K562 (cell line): ENCODE data around the gene RAMAC. TPM values are rescaled to one million over a fixed set of nuclear protein-coding genes. Genes with fewer than 3 reads are reported as not detected.

Experiments
- CHAMP1 ChIP-seq: fragments of 450-650 bp; IDR thresholded peaks from 2 replicates; pipeline ENCODE4 v1.6.1; 2016; ENCODE audit warnings: mild to moderate bottlenecking
- E2F3 ChIP-seq: fragments of 250-450 bp; sonication (Bioruptor Pico); IDR thresholded peaks from 2 replicates; pipeline ENCODE4 v1.4.0; 2020; ENCODE audit warnings: mild to moderate bottlenecking
- HDAC3 ChIP-seq: fragments of 450-650 bp; IDR thresholded peaks from 2 replicates; pipeline ENCODE4 v1.6.1; 2018; ENCODE audit warnings: borderline replicate concordance, mild to moderate bottlenecking, moderate library complexity; ENCODE audit not compliant: partially characterized antibody
- HDAC8 ChIP-seq: fragments of 450-650 bp; IDR thresholded peaks from 2 replicates; pipeline ENCODE4 v1.6.1; 2016; ENCODE audit warnings: mild to moderate bottlenecking, missing genetic modification characterization, moderate library complexity, missing compliant biosample characterization
- LCOR ChIP-seq: sonication (generic); formaldehyde crosslinking; IDR thresholded peaks from 2 replicates; pipeline ENCODE4 v1.8.0; 2022; ENCODE audit warnings: mild to moderate bottlenecking, missing genetic modification reagents
- RBM34 ChIP-seq: fragments of 200-400 bp; formaldehyde crosslinking; IDR thresholded peaks from 2 replicates; pipeline ENCODE4 v1.6.1; 2018; ENCODE audit warnings: low read length, borderline replicate concordance; ENCODE audit not compliant: insufficient read depth
- REST ChIP-seq, 2 experiments: fragments of 450-650 bp; formaldehyde crosslinking in 1 of 2; IDR thresholded peaks; 2 replicates each; pipeline versions ENCODE4 v1.4.0 to v1.6.1; 2014 to 2020; ENCODE audit warnings: mild to moderate bottlenecking in 2 of 2, borderline replicate concordance in 1 of 2, low read depth in 1 of 2
- SIN3A ChIP-seq, 2 experiments: fragments of 150-350 bp in 1 of 2; IDR thresholded peaks; 2 replicates each; pipeline ENCODE4 v1.6.1; 2011 to 2016; ENCODE audit warnings: borderline replicate concordance in 2 of 2, low read depth in 2 of 2, low read length in 2 of 2, mild to moderate bottlenecking in 2 of 2, moderate library complexity in 2 of 2; ENCODE audit not compliant: control insufficient read depth in 1 of 2
- SMARCA5 ChIP-seq: fragments of 450-650 bp; IDR thresholded peaks from 2 replicates; pipeline ENCODE4 v1.6.1; 2016
- ZBTB49 ChIP-seq: sonication (generic); formaldehyde crosslinking; IDR thresholded peaks from 2 replicates; pipeline ENCODE4 v1.8.0; 2022; ENCODE audit warnings: missing genetic modification reagents, mild to moderate bottlenecking, borderline replicate concordance
- ZNF766 ChIP-seq: fragments of 200-800 bp; sonication (Bioruptor generic); conservative IDR thresholded peaks from 2 replicates; pipeline ENCODE4 v1.6.1; 2016; ENCODE audit warnings: missing genetic modification characterization, missing compliant biosample characterization
- ZNF778 ChIP-seq: fragments of 450-650 bp; formaldehyde crosslinking; IDR thresholded peaks from 2 replicates; pipeline ENCODE4 v1.4.0; 2020; ENCODE audit warnings: mild to moderate bottlenecking, moderate library complexity
- polyA plus RNA-seq, 8 experiments: library from polyadenylated mRNA; depleted of rRNA in 4 of 8; stranded (reverse) in 5 of 8; unstranded in 3 of 8; fragments of >200 nt; fragmentation: Nextera tagmentation in 2 of 8; fragmentation: Illumina TruSeq in 1 of 8; extraction: Ambion mirVana in 2 of 8; extraction: Trizol in 1 of 8; gene quantifications; 2 replicates each; pipeline versions ENCODE4 v1.2.1 to v1.2.3, GENCODE V29; 2011 to 2014; ENCODE audit warnings: inconsistent platforms in 1 of 8, missing spikeins in 1 of 8
- total RNA-seq, 7 experiments: library from RNA; depleted of rRNA in 6 of 7; stranded (reverse); fragments of >200 nt in 6 of 7; fragmentation: Illumina TruSeq in 2 of 7; extraction: Trizol in 2 of 7; gene quantifications; 2 replicates each; pipeline versions ENCODE4 v1.2.1 to v1.2.3, GENCODE V29; 2011 to 2021; ENCODE audit warnings: low replicate concordance in 1 of 7

Gene RAMAC
- total and polyA plus RNA-seq, 9 of the 15 experiments (the other 6 are each of a cell fraction or from before 2014, with no cell fraction given): 26.9 to 108 (median 38.4) TPM

GRCh38 chr15:82985688-82986441 is at the start of gene RAMAC (continued):
- no peak for TF ChIP-seq ZNF766 (CRISPR knock-in tag)
- no peak for TF ChIP-seq ZNF778 (CRISPR knock-in tag)
- no peak for TF ChIP-seq RBM34
- TF ChIP-seq REST (IDR thresholded peaks at IDR 0.05; ENCODE audit: borderline replicate concordance): 0 out of 2 replicates have a peak, but pooled peaks have one; percentile 17
- 0 out of 2 replicates have a peak, but pooled peaks have one; percentile 18 for TF ChIP-seq REST (CRISPR knock-in tag; IDR thresholded peaks at IDR 0.05; ENCODE audit: low read depth)
- peak; percentile 66; the same call in 1 of the 2 replicates for TF ChIP-seq CHAMP1
- TF ChIP-seq ZBTB49 (CRISPR knock-in tag): no peak
- TF ChIP-seq LCOR (CRISPR knock-in tag): peak; percentile 65; the same call in 1 of the 2 replicates
- no peak for TF ChIP-seq HDAC3
- TF ChIP-seq SMARCA5: no peak
- peak; percentile 25; the same call in 1 of the 2 replicates for TF ChIP-seq E2F3 (CRISPR knock-in tag)
- TF ChIP-seq SIN3A (IDR thresholded peaks at IDR 0.05; ENCODE audit: borderline replicate concordance in 2 of 2, control insufficient read depth in 1 of 2, low read depth in 2 of 2, low read length in 2 of 2): peak; percentile 61 to 83; a peak in 2 of 4 replicates
- no peak for TF ChIP-seq HDAC8 (tag)
